Measurements from ENCODE around the gene MCTP1.

DNA sequence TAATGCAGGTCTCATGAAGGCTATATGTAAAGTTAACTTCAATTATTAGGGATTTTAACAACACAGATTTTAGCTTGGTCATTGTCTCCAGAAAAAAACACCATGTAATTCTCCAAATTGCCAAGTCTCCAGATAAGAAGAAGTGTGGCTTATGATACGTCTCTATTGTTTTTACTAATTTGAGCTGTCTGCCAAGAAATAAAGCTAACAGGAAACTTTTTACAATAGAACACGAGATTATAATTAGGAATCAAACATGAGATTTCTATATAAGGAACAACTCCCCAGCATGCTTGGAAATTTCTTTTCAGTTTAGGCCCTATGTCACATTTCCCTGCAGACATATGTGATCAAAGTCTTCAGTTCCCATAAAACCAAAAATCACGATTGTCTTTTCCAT lies 142.7 kb downstream of the MCTP1 start:
- TF ChIP-seq ZNF671 (CRISPR knock-in tag; IDR thresholded peaks at IDR 0.05) (no peak), ZNF121 (CRISPR knock-in tag; IDR thresholded peaks at IDR 0.05) (no peak), KAT7 (CRISPR knock-in tag; IDR thresholded peaks at IDR 0.05; ENCODE audit: borderline replicate concordance) (no peak), ZNF263 (CRISPR knock-in tag; IDR thresholded peaks at IDR 0.05; ENCODE audit: low read depth) (no peak), ESRRA (CRISPR knock-in tag; IDR thresholded peaks at IDR 0.05; ENCODE audit: borderline replicate concordance) (no peak), NR2C2 (CRISPR knock-in tag; IDR thresholded peaks at IDR 0.05) (no peak), E2F4 (CRISPR knock-in tag; IDR thresholded peaks at IDR 0.05; ENCODE audit: borderline replicate concordance, low read depth) (no peak), SP1 (CRISPR knock-in tag; conservative IDR thresholded peaks at IDR 0.05) (no peak), CREB1 (CRISPR knock-in tag; IDR thresholded peaks at IDR 0.05) (no peak), SMAD3 (CRISPR knock-in tag; IDR thresholded peaks at IDR 0.05; ENCODE audit: borderline replicate concordance) (no peak), ZNF138 (CRISPR knock-in tag; conservative IDR thresholded peaks at IDR 0.05) (no peak)
- TF ChIP-seq, protein P1, sequence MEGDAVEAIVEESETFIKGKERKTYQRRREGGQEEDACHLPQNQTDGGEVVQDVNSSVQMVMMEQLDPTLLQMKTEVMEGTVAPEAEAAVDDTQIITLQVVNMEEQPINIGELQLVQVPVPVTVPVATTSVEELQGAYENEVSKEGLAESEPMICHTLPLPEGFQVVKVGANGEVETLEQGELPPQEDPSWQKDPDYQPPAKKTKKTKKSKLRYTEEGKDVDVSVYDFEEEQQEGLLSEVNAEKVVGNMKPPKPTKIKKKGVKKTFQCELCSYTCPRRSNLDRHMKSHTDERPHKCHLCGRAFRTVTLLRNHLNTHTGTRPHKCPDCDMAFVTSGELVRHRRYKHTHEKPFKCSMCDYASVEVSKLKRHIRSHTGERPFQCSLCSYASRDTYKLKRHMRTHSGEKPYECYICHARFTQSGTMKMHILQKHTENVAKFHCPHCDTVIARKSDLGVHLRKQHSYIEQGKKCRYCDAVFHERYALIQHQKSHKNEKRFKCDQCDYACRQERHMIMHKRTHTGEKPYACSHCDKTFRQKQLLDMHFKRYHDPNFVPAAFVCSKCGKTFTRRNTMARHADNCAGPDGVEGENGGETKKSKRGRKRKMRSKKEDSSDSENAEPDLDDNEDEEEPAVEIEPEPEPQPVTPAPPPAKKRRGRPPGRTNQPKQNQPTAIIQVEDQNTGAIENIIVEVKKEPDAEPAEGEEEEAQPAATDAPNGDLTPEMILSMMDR (IDR thresholded peaks at IDR 0.05) = no peak
- TF ChIP-seq, protein P2, sequence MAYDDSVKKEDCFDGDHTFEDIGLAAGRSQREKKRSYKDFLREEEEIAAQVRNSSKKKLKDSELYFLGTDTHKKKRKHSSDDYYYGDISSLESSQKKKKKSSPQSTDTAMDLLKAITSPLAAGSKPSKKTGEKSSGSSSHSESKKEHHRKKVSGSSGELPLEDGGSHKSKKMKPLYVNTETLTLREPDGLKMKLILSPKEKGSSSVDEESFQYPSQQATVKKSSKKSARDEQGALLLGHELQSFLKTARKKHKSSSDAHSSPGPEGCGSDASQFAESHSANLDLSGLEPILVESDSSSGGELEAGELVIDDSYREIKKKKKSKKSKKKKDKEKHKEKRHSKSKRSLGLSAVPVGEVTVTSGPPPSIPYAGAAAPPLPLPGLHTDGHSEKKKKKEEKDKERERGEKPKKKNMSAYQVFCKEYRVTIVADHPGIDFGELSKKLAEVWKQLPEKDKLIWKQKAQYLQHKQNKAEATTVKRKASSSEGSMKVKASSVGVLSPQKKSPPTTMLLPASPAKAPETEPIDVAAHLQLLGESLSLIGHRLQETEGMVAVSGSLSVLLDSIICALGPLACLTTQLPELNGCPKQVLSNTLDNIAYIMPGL (CRISPR knock-in tag; IDR thresholded peaks at IDR 0.05) = no peak

All from WTC11 (cell line).